GM18511 (cell line): ENCODE results near the gene RMRP.

Experiments used
- ATAC-seq: cut with Tn5 transposase; IDR thresholded peaks from one replicate; pipeline ENCODE4 v1.9.1; 2021; ENCODE audit warnings: mild to moderate bottlenecking, moderate library complexity; ENCODE audit not compliant: unreplicated experiment

RMRP gene

DNA sequence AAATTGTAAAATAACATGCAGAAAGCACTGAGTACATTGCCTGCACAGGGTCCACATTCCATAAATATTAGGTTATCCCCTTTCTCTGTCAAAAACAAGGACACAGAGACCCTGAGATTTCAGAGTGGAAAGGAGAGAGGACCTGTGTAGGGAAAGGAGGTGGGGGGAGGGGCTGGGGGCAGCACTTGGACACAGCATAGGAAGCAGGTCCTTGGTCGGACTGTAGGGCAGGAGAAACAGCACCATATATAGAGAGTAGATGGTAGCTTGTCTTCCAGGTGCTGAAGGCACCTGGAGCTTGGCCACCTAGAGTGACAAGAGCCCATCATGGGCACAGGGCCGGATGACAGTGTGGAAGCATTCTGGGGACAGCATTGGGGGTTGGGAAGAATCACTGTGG is 29.5 kb upstream of the RMRP start:
- ATAC-seq: no peak

DNA sequence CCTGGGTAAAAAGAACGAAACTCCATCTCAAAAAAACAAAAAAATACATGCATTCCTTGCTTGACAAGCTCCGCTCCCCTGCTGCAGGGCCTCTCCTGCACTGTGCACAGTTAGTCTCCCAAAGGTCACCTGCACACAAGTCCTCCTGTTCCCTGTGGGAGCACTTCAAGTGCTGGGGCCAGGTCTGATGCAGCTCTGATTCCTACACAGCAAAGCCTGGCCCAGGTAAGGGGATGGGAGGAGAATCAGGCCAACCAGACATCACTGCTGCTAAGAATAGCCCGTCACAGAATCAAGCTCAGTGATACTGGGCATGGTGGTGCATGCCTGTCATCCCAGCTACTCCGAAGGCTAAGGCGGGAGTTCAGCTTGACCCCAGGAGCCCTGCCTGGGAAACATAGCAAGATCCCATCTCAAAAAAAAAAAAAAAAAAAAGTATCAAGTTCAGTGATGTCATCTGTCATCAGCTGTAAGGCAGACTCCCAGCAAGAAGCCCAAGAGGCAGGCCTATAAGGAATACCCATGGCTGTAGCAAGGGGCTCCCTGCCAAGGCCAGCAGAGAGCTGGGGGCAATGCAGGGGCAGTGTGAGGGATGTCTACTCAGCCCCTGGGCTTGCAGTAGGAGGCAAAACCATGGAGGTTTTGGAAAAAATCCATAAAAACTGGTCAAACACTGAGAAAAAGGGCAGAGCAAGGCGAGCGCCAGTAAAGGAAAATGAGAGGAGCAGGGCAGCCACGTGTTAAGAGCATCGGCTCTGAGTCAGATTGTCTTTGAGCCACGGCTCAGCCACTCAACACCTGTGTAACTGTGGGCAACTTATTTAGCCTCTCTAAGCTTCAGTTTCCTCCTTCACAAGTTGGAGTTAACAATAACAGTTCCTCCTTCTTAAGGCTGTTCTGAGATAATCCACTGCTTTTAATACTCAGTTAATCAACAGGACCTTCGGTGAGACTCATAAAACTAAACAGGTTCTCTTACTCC is 28.7 kb upstream of the RMRP start:
- ATAC-seq: no peak

DNA sequence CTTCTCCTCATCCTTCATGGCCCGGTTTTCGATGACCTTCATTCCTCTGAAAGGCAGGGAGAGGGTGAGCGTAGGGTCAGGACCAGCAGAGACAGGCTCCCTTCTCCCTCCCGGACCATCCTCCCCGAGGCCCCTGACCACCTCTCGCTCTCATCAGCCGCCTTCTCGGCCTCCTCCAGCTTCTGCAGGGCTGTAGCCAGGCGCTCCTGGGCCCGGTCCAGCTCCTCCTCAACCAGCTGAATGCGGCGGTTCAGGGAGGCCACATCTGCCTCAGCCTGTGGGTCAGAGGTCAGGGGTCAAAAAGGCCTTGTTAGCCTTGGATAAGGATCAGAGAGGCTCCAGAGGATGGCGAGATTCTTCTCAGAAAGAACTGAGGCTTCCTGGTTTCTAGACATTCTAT is 27.7 kb upstream of the RMRP start:
- ATAC-seq: no peak

DNA sequence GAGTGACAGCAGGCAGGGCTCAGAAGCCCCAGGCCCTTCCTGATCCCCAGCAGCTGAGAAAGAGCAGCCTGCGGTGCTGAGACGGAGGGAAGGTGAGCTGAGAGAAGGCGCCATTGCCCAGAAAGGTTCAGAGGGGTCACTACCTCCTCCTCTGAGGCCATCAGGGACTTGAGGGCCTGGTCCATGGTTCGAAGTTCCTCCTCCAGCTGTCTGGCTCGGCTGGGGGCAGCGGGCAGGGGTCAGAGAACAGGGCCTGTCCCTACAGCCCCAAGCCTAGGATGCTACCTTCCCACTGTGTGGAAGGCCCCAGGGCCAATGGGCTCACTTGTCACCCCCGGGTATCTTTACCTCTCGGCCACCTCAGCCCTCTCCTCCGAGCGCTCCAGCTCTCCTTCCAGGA is 27.1 kb upstream of the RMRP start:
- ATAC-seq: no peak

DNA sequence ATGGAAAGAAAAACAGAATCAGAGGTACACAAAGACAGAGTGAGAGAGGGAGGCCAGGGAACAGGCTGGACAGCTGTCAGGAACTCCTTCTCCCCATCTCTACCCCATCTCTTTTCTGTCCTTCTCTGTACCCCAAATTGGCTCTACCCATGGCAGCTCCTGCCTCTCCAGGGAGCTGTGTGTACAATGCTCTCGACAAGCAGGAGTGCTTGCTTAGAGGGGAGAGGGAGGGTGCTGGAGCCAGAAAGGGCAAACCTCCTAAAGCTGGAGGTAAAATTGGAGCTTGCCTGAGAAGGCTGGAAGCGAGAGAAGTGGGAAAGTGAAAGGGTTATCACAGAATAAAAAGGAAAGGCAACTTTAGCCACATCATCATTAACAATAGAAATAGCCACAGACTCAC is 25.5 kb upstream of the RMRP start:
- ATAC-seq: no peak

DNA sequence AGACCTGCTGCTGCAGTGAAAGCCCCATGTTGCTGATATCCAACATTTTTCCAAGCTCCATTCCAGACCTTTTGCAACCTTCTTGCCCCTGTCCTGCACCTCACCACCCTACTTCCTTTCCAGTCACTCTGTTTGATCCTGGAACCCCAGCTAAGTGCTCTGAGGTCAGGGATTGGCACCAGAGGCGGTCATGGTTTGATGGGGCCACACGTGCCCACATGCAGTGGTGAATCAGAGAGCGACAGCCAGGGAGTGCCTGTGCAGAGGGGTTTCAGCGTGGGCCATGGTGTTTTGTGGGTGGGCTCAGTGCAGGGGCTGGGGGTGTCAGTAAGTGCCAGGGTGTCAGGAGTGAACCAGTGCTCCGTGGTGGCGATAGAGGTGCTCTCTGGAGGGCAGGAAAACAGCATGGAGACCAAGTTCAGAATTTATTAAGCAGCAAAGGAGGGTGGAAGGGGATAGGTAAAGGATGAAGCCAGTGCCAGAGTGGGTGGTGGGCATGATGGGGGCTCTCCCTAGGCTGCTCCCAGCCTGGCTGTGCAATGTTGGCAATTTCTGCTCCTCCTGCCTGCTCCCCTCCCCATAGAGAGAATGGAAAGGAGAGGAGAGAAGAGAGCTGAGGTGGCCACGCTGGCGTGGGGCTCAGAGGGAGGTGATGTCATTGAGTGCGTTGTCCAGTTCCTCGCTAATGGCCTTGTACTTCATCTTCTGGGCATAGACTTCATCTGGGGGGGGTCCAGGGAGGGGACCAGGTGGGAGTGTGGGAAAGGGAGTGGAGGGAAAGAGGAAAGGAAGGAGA is 24.9 kb upstream of the RMRP start:
- ATAC-seq: no peak

DNA sequence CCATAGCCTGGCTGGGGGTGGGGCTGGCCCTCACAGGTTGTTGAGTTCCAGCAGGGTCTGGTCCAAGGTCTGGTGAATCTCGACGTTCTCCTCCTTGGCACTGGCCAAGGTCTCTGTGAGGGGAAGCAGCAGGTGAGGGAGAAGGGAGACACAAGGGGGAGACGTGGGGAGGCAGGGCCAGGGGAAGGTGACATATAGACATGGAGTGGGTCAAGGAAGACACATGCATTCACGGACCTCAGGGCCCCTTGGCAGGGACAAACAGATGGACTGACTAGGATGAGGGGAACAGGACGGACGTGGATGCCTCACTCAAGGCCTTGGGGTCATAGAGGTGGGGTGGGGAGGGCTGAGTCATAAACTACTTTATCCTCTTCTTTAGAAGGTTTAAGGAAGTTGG is 24.2 kb upstream of the RMRP start:
- ATAC-seq: no peak

DNA sequence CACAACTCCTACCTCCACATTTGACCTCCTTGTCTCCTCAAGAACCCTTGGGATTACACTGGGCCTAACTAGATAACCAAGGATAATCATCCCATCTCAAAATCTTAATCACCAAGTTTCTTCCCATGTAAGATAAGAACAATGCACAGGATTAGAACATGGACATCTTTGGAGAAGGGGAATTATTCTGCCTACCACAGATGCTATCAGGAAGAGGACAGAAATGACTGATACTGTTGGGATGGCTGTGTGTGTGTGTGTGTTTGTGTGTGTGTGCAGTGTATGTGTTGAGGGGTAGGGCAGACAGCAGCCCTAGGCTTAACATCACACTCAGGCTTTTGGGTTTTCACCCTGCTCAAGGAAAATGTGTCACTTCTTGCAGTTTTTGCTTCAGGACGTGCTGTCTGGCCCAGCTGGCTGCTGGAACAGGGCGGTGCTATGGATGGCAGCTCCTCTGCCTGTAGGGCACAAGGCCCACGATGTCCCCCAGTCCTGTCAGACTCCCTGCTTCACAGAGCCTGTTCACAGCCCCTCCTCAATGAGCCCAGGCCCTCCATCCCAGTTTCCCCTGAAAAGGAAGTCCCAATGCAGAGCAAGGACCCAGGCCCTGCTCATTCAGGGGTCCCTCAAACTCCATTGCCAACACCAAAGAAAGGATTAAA is 23.7 kb upstream of the RMRP start:
- no peak for ATAC-seq

DNA sequence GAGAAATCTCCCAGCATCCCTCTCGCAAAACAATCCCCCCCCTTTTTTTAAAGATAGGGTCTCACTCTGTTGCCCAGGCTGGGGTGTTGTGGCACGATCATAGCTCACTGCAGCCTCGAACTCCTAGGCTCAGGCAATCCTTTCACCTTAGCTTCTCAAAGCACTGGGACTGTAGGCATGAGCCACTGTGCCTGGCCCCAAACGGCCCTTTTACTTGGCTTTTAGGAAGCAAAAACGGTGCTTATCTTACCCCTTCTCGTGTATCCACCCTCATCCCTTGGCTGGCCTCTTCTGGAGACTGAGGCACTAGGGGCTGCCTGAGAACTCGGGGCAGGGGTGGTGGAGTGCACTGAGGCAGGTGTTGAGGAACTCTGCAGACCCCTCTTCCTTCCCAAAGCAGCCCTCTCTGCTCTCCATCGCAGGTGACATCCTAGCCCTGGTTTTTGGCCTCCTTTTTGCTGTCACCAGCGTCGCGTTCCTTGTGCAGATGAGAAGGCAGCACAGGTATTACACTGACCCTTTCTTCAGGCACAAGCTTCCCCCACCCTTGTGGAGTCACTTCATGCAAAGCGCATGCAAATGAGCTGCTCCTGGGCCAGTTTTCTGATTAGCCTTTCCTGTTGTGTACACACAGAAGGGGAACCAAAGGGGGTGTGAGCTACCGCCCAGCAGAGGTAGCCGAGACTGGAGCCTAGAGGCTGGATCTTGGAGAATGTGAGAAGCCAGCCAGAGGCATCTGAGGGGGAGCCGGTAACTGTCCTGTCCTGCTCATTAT is 22.7 kb upstream of the RMRP start:
- no peak for ATAC-seq

DNA sequence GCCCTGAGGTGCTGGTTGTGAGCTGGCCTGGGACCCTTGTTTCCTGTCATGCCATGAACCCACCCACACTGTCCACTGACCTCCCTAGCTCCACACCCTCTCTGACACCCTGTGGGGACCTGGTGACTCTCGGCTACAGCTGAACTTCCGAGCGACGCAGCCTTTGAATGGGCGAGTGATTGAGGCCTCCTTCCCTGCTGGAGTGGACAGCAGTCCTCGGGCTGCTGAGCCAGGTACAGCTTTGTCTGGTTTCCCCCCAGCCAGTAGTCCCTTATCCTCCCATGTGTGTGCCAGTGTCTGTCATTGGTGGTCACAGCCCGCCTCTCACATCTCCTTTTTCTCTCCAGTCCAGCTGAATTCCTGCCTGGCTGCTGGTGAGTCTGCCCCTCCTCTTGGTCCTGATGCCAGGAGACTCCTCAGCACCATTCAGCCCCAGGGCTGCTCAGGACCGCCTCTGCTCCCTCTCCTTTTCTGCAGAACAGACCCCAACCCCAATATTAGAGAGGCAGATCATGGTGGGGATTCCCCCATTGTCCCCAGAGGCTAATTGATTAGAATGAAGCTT is 22.0 kb upstream of the RMRP start:
- no peak for ATAC-seq

DNA sequence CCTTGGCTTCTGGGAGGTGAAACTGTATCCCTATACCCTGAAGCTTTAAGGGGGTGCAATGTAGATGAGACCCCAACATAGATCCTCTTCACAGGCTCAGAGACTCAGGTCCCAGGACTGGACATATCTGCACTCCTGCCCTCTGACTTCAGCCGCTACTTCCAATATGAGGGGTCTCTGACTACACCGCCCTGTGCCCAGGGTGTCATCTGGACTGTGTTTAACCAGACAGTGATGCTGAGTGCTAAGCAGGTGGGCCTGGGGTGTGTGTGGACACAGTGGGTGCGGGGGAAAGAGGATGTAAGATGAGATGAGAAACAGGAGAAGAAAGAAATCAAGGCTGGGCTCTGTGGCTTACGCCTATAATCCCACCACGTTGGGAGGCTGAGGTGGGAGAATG is 21.3 kb upstream of the RMRP start:
- ATAC-seq: no peak

DNA sequence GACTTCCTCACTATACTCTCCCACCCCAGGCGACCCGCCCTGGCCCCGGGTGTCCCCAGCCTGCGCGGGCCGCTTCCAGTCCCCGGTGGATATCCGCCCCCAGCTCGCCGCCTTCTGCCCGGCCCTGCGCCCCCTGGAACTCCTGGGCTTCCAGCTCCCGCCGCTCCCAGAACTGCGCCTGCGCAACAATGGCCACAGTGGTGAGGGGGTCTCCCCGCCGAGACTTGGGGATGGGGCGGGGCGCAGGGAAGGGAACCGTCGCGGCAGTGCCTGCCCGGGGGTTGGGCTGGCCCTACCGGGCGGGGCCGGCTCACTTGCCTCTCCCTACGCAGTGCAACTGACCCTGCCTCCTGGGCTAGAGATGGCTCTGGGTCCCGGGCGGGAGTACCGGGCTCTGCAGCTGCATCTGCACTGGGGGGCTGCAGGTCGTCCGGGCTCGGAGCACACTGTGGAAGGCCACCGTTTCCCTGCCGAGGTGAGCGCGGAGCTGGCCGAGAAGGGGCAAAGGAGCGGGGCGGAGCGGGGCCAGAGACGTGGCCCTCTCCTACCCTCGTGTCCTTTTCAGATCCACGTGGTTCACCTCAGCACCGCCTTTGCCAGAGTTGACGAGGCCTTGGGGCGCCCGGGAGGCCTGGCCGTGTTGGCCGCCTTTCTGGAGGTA is 18.0 kb upstream of the RMRP start:
- ATAC-seq: no peak

DNA sequence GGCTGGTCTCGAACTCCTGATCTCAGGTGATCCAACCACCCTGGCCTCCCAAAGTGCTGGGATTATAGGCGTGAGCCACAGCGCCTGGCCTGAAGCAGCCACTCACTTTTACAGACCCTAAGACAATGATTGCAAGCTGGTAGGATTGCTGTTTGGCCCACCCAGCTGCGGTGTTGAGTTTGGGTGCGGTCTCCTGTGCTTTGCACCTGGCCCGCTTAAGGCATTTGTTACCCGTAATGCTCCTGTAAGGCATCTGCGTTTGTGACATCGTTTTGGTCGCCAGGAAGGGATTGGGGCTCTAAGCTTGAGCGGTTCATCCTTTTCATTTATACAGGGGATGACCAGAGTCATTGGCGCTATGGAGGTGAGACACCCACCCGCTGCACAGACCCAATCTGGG is 17.4 kb upstream of the RMRP start:
- no peak for ATAC-seq

DNA sequence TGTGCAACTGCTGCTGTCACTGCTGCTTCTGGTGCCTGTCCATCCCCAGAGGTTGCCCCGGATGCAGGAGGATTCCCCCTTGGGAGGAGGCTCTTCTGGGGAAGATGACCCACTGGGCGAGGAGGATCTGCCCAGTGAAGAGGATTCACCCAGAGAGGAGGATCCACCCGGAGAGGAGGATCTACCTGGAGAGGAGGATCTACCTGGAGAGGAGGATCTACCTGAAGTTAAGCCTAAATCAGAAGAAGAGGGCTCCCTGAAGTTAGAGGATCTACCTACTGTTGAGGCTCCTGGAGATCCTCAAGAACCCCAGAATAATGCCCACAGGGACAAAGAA is 16.2 kb upstream of the RMRP start:
- ATAC-seq: no peak

DNA sequence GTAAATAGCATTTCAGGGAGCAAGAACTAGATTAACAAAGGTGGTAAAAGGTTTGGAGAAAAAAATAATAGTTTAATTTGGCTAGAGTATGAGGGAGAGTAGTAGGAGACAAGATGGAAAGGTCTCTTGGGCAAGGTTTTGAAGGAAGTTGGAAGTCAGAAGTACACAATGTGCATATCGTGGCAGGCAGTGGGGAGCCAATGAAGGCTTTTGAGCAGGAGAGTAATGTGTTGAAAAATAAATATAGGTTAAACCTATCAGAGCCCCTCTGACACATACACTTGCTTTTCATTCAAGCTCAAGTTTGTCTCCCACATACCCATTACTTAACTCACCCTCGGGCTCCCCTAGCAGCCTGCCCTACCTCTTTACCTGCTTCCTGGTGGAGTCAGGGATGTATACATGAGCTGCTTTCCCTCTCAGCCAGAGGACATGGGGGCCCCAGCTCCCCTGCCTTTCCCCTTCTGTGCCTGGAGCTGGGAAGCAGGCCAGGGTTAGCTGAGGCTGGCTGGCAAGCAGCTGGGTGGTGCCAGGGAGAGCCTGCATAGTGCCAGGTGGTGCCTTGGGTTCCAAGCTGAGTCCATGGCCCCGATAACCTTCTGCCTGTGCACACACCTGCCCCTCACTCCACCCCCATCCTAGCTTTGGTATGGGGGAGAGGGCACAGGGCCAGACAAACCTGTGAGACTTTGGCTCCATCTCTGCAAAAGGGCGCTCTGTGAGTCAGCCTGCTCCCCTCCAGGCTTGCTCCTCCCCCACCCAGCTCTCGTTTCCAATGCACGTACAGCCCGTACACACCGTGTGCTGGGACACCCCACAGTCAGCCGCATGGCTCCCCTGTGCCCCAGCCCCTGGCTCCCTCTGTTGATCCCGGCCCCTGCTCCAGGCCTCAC is 15.6 kb upstream of the RMRP start, which contains the start of gene CA9:
CA9 (plus strand) TSS at position 797 of the 893 bp plus-strand sequence; CDS start at position 829, 32 bp downstream.
- no peak for ATAC-seq

DNA sequence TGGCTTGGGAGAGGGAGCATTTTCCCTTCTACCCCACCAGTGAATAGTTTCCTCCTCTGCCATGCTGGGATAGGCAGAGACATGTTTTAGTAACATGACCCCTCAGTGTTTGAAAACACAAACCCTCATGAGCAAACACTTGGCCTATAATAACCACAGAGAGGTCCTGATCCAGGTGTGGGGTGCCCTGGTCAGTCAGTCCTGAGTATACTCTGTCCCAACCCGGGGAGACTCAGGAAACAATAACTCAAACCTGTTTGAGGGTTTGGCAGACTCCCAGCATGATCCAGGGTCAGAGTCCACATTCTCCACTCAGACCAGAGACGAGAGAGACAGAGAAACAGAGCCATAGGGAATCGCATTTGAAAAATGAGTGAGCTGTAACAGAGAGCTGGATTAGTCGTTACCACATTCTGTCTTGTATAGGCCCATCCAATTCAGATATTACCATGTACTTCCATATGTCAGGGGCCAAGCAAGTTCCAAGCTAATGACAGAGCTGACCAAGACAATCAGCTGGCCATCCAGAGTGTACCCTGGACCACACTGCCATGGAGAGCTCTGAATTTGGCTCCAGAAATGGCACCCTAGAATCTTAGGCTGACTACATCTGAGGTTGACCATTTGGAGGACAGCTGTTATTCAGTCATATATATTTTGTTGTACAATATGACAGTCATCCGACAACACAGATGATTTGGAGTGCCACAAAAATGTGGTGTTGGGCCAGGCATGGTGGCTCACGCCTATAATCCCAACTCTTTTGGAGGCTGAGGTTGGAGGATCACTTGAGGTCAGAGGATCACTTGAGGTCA is 11.7 kb upstream of the RMRP start:
- ATAC-seq: no peak

DNA sequence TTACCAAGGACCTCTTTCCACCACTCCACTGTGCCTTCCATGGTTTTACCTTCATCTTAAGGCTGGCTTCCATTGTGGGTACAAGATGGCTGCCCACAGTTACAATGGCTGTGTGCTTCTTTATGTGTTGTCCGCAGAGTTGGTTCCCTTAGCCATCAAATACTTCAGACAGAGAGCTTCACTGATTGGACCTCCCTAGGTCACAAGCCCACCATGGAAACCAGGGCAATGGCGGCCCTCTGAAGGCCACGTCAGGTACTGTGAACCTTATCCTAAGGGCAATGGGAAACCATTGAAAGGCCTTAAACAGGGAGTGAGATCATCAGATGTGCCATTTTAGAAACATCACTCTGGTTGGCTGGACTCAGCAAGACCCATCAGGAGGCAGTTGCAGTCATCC is 10.1 kb upstream of the RMRP start:
- ATAC-seq: no peak

DNA sequence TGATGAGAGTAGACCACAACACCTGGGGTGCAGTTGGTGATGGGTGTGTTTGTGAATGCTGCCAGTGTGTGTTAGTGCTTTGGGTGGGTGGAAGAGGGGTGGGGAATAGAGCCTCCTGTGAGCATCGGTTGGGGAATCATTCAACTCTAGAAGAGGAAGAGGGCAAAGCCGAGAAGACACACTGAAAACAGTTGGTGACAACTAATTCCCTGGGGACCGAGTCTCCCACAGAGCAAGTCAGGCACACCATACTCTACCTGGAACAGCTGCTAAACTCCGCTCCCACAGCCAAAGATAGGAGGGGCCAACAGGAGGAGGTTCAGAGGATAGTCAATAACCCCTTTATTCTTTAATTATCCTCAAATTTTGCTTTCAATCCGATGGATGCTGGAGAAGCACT is 8.7 kb upstream of the RMRP start:
- ATAC-seq: no peak
